Activated naive CD8-positive, alpha-beta T cell treated with anti-CD3 and anti-CD28 coated beads, Interleukin-2, amount 10 ng/mL, durations not matched to agents 7 days and 5 days (primary cell): ENCODE results near the gene MRPL2. TPM values are rescaled to one million over a fixed set of nuclear protein-coding genes. Genes with fewer than 3 reads are reported as not detected.

Experiments used
- ATAC-seq: fragments of 150-1000 bp; cut with Tn5 transposase; one replicate; pipeline ENCODE4 v1.10.0; 2021; ENCODE audit warnings: low read depth, moderate library complexity
- POLR2A ChIA-PET: fragments of 350-600 bp; sonication (Branson Sonifier 250); formaldehyde crosslinking; loops from one replicate; lab custom pipeline; 2021; ENCODE audit warnings: antibody characterized with exemption; lab: Charles Lee
- DNase-seq: peaks from one replicate; pipeline ENCODE4 v3.0.0; 2021
- H3K27ac Mint-ChIP-seq: one replicate; pipeline ENCODE4 v1.8.0; 2022; ENCODE audit warnings: mild to moderate bottlenecking, mixed read lengths
- H3K27me3 Mint-ChIP-seq: one replicate; pipeline ENCODE4 v1.8.0; 2022; ENCODE audit warnings: mild to moderate bottlenecking, moderate library complexity, mixed read lengths
- H3K36me3 Mint-ChIP-seq: one replicate; pipeline ENCODE4 v1.8.0; 2021; ENCODE audit warnings: mild to moderate bottlenecking, mixed read lengths
- H3K4me1 Mint-ChIP-seq: one replicate; pipeline ENCODE4 v1.8.0; 2021; ENCODE audit warnings: mixed read lengths
- H3K4me3 Mint-ChIP-seq: one replicate; pipeline ENCODE4 v1.8.0; 2022; ENCODE audit warnings: mild to moderate bottlenecking, moderate library complexity, mixed read lengths
- H3K9me3 Mint-ChIP-seq: one replicate; pipeline ENCODE4 v1.8.0; 2021; ENCODE audit warnings: mixed read lengths
- total RNA-seq, 2 experiments: library from RNA; stranded (reverse); gene quantifications; one replicate each; pipeline ENCODE4 v1.2.3, GENCODE V29; 2021

The MRPL2 gene
- total RNA-seq, 2 experiments from 2014 or later, result 50.1 to 65.2 TPM

DNA sequence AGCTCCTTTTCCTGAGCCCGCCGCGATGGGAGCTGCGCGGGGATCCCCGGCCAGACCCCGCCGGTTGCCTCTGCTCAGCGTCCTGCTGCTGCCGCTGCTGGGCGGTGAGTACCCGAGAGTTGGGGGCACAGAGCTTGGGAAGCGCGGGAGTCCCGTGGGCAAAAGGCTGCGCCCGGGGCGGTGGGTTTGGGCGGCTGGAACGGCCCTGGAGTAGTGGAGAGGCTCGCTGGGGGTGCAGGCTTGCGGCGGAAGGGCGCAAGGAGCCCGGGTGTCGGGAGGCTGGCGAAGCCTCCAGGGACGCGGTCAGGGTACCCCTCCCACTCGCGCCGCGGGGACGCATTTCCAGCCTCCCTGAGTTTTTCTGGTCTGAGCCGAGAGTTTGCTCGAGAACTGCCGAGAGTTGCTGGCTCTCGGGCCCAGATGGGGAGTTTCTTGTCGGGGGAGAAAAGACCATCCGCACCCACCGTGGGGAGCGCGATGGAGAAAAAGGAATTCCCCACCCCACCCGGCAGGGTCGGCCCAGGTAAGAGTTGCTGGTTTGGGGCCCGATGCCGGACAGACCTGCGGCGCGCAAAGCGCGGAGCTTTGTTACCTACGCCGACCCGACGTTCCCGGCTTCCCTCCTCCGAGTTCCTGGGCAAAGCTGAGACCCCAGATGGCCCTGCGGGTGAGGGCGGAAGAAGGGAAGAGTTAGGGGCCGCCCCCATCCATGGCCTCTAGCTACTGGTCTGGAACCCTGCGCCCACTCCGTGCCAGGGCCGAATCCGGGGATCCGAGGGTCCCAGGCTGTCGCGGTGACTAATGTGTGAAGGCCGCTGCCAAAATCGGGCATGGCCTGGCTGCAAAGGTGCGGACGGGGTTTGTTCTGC lies 17.5 kb upstream of the MRPL2 start:
- DNase-seq, result peak; percentile 48
- H3K4me3 Mint-ChIP-seq, result peak overlapping the region; percentile 35
- H3K36me3 Mint-ChIP-seq, result no peaks in the 10 kb centered on the region
- no peaks in the 10 kb centered on the region for H3K4me1 Mint-ChIP-seq
- ATAC-seq, result peak; percentile 16
- H3K27me3 Mint-ChIP-seq, result peaks cover 38% of the 10 kb centered on the region
- POLR2A ChIA-PET, result no interaction called here
- no peak overlapping the region for H3K27ac Mint-ChIP-seq
- no peaks in the 10 kb centered on the region for H3K9me3 Mint-ChIP-seq

DNA sequence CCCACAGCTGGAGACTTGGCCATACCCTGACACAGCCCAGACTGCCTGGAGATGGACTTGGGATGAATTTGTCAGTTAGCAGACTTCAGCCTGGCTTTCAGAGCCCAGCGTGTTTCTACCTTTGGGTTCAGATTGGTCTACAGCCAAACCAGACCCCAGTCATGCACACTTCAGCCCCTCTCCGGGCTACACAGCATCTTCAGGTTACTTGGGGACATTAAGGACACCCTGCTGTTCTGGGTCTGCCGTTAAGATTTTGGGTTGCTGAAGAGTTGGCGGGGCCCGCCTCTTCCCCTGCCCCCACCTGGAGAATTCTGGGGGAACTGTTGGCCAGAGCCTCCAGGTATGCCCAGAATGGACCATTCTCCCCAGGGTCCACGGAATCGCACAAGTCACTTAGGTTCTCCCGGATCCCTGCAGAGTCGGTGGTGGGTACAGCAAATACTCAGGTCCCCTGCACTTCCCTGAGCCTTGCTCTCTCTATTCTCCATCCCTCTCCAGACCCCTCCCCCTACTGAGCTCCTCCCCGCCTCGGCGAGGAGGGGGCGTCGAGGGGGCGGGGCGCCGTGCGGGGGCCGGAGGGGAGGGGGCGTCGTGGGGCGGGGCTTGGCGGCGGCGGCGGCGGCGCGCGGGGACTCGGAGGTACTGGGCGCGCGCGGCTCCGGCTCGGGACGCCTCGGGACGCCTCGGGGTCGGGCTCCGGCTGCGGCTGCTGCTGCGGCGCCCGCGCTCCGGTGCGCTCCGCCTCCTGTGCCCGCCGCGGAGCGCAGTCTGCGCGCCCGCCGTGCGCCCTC lies 16.6 kb upstream of the MRPL2 start, which contains the start of gene PTK7:
Gene PTK7 (plus strand): TSS at position 645 of the 794 bp plus-strand sequence. CDS start 175 bp downstream, outside the sequence.
- Mint-ChIP-seq H3K4me3 (peak within 1 kb of the TSS; percentile 43), H3K27ac (no peak within 1 kb of the TSS), H3K36me3 (no peaks in the 10 kb centered on the region), H3K4me1 (no peaks in the 10 kb centered on the region), H3K9me3 (no peaks in the 10 kb centered on the region), H3K27me3 (peaks cover 36% of the 10 kb centered on the region)
- ATAC-seq, result peak; percentile 48
- POLR2A ChIA-PET, result no interaction called here
- no peak for DNase-seq

DNA sequence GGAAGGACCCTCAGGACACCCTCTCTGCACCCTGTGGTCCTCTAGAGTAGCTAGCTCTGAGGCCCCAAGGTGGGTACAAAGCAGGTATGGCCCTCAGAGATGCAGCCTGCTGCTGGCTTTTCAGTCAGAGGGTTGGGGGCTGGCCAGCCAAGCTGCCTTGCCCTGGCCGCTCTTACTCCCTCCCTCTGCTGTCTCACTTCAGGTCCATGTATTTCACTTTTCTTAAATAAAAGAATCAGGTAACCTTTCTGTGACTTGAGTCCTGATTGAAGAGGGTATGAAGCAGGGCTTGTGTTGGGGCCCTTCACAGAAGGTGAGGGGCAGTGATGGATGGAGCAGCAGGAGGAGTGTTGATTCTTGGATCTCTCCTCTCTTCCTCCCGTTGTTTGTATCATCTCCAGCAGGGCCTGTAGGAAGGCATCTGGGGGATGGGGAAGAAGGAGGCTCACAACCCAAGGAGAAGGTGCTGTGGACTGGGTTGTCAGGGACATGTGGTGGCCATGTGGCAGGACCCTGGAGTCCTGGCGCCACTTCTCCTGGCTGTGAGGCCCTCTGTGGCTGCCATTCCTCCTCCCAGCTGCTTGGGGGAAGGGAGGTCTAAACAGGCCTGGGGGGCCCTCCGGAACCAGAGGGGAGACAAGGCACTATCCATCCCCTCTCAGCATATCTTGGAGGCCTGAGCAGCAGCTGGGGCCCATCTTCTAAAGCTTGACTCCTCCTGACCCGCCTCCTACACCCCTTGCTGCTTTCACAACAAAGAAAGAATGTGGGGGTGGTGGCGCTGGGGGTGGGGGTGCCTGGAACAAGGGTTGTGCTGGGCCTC lies 15.8 kb upstream of the MRPL2 start:
- no peaks in the 10 kb centered on the region for H3K9me3 Mint-ChIP-seq
- H3K27me3 Mint-ChIP-seq, result peaks cover 35% of the 10 kb centered on the region
- H3K27ac Mint-ChIP-seq, result no peak overlapping the region
- POLR2A ChIA-PET, result no interaction called here
- H3K36me3 Mint-ChIP-seq, result no peaks in the 10 kb centered on the region
- peaks cover 3% of the 10 kb centered on the region for H3K4me1 Mint-ChIP-seq
- no peak for ATAC-seq
- no peak for DNase-seq
- peak overlapping the region; percentile 43 for H3K4me3 Mint-ChIP-seq

DNA sequence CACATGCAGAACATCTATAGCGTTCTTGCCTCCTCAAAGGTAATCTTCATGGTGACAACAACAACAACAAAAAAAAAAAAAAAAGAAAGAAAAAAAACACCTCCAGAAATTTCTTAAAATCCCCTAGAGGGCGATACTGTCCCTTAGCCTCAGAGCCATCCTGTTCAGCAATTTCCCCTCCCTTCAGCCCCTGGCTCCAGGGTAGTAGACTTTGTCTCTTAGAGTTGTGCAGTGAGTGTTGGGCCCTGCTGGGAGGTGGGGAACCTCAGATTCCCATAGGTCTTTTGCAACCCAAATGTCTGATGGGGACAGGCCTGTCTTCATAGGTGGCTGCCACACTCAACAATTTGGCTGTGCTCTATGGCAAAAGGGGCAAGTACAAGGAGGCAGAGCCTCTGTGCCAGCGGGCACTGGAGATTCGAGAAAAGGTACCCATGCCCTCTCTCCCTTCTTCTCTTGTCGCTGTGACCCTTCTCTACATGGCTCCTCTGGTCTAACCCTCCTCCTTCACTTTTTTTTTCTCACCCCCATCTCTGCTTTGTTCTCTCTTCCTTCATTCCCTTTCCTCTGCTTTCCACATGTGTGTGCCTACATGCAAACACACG lies 10.9 kb upstream of the MRPL2 start:
- Mint-ChIP-seq H3K27me3 (peaks cover 2% of the 10 kb centered on the region), H3K36me3 (no peaks in the 10 kb centered on the region), H3K4me3 (no peak overlapping the region), H3K4me1 (peaks cover 4% of the 10 kb centered on the region), H3K27ac (peak overlapping the region; percentile 54), H3K9me3 (no peaks in the 10 kb centered on the region)
- ATAC-seq (peak; percentile 86), DNase-seq (no peak)
- POLR2A ChIA-PET, result no interaction called here

DNA sequence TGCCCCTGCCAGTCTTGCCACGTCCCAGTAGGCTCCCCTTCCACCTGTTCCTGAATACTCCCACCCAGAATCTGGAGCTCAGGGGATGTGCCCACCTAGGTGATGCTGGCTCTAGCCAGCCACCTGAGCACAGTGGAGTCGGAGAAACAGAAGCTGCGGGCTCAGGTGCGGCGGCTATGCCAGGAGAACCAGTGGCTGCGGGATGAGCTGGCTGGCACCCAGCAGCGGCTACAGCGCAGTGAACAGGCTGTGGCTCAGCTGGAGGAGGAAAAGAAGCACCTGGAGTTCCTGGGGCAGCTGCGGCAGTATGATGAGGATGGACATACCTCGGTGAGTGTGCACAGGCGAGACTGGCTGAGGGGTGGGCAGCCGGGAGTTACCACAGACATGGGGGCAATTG lies 3.6 kb upstream of the MRPL2 start:
- peaks cover 2% of the 10 kb centered on the region for H3K36me3 Mint-ChIP-seq
- no peak overlapping the region for H3K4me3 Mint-ChIP-seq
- POLR2A ChIA-PET, result no interaction called here
- no peaks in the 10 kb centered on the region for H3K27me3 Mint-ChIP-seq
- H3K4me1 Mint-ChIP-seq, result peaks cover 17% of the 10 kb centered on the region
- H3K9me3 Mint-ChIP-seq, result no peaks in the 10 kb centered on the region
- DNase-seq (no peak), ATAC-seq (no peak)
- H3K27ac Mint-ChIP-seq, result no peak overlapping the region

DNA sequence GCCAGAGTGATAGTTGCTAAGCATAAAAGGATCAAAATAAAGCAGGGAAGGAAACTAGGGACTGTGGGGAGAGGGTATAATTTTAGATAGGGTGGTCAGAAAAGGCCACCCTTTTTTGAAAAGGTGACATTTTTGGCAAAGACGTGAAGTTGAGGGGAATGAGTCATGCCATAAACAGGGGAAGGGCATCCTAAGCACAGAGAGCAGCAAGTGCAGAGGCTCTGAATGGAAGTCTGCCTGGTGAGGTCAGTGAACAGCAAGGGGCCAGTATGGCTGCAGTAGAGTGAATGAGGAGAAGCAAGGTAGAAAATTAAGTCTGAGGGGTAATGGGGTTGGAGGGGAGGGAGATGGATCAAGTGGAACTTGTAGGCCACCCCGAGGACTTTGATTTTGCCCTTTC lies 2.6 kb upstream of the MRPL2 start:
- POLR2A ChIA-PET, result no interaction called here
- Mint-ChIP-seq H3K36me3 (peaks cover 4% of the 10 kb centered on the region), H3K27me3 (no peaks in the 10 kb centered on the region), H3K4me3 (no peak overlapping the region), H3K4me1 (peaks cover 21% of the 10 kb centered on the region), H3K27ac (no peak overlapping the region), H3K9me3 (no peaks in the 10 kb centered on the region)
- ATAC-seq (no peak), DNase-seq (no peak)

DNA sequence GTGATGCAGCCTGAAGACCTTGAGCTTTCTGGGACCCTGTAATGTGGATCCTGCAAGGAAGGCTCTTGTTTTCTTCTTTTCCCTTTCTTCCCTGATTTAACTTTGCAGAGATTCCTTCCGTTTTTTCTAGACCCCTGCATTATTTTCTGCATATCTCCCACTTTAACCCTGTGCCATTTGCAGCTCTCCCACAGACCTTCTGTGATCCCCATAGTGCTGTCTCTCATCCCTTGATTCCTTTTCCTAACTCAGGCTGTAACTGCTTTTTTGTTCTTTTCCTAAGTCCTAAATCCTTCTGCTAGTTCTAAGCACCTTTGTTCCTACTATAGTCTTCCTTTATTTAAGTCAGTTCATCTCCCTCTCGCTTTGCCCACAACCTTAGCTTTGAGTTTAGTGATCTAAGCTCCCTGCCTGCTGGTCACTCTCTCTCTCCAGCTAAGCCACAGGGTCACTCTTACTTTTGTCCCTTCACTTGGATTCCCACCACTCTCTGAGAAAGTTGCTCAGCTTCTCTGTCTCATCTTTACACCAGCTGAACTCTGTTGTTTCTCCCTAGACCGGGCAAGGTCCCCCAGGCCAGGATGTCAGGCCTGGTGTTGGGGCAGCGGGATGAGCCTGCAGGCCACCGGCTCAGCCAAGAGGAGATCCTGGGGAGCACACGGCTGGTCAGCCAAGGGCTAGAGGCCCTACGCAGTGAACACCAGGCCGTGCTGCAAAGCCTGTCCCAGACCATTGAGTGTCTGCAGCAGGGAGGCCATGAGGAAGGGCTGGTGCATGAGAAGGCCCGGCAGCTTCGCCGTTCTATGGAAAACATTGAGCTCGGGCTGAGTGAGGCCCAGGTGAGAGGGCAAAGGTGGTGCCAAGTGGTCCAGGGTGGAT lies 1.8 kb upstream of the MRPL2 start:
- Mint-ChIP-seq H3K27ac (peak overlapping the region; percentile 96), H3K36me3 (peaks cover 4% of the 10 kb centered on the region), H3K27me3 (no peaks in the 10 kb centered on the region), H3K4me1 (peaks cover 21% of the 10 kb centered on the region), H3K9me3 (no peaks in the 10 kb centered on the region), H3K4me3 (peak overlapping the region; percentile 87)
- POLR2A ChIA-PET, result interaction anchor here (1.1 to 3.0 kb wide), 2 partner anchors 40 to 82 kb away, joined by 3 to 13 read pairs; partner anchors contain the start of genes PEX6 and RRP36
- ATAC-seq (no peak), DNase-seq (no peak)

DNA sequence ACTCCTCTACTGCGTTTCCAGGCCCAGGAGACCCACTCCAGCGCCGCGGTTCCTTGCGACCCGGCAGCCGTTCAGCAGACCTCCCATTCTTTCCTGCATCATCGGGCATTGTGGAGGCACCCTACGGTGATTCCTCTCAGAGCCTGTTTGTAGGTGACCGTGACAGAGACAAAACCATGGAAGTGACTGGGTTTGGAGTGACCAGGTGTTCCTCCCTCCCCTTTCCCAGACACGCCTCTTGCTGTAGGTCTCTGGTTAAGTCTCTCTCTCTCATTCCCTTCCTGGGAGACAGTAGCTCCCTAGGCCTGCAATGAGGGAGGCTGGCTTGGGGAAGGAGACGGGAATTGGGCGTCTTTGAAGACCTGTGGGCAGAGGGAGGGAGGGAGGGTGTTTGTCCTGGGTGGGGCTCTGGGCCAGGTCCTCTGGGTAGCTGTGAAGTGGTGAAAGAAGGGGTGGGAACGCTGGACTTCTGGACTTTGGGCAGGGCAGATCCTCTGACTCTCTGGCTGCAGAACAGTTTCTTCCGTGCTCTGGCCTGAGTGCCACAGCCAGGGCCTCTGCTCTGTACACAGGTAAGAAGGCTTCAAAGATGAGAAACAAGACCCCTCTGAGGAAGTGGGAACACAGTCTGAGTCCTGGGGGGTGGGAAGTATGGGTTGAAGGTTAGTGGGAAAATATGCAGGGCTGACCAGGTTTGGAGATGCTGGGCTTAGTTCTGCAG lies 960 bp upstream of the MRPL2 start:
- Mint-ChIP-seq H3K4me3 (peak overlapping the region; percentile 87), H3K4me1 (peaks cover 21% of the 10 kb centered on the region), H3K27me3 (no peaks in the 10 kb centered on the region), H3K36me3 (peaks cover 9% of the 10 kb centered on the region), H3K27ac (peak overlapping the region; percentile 96), H3K9me3 (no peaks in the 10 kb centered on the region)
- no peak for DNase-seq
- POLR2A ChIA-PET, result interaction anchor here (1.0 to 3.0 kb wide), 8 partner anchors 39 to 570 kb away, joined by 3 to 17 read pairs (median 4); partner anchors contain the start of genes CNPY3, KLHDC3, MEA1 and PEX6
- ATAC-seq, result no peak

DNA sequence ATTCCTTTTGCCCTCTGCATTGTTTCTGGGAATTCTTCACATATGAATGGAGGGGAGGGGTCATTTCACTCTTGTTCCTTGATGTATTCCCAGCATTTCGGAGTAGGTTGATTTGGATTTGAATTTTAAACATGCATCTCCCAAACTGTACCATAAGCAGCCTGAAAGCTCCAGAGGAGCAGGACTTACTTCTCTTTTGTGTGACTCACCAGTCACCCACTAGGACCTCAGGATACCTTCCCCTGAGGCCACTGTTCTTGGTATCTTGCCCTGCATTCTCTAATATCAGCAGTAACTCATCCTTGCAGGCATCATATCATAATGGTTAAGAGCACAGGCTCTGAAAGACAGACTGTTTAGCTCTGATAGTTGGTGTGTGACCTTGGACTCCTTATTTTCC lies 703 bp downstream of the MRPL2 start:
- DNase-seq (no peak), ATAC-seq (no peak)
- Mint-ChIP-seq H3K9me3 (no peaks in the 10 kb centered on the region), H3K27ac (peak overlapping the region; percentile 96), H3K4me1 (peaks cover 26% of the 10 kb centered on the region), H3K27me3 (no peaks in the 10 kb centered on the region), H3K36me3 (peaks cover 9% of the 10 kb centered on the region), H3K4me3 (peak overlapping the region; percentile 87)
- POLR2A ChIA-PET, result interaction anchor here (1.1 to 3.0 kb wide), 6 partner anchors 14 to 112 kb away, joined by 3 to 17 read pairs (median 10); partner anchors contain the start of genes KLHDC3, MEA1, PEX6 and PPP2R5D

DNA sequence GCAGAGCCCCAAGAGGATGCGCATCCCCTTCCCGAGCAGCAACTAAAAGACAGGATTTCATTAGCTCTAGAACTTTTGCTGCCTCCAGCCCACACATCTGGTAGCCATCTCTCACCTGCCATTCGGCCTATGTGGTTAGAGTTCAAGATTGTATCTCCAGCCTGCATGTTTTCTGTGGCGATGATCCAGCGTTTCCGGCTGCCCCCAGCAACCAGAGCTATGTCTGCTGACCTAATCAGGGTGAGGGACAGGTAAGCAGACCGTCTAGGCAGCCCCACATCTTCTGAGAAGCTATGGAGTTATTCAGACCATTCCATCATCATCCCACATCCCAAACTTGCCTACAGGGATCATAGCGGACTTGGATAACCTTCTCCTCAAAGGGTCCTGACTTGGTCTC lies 3.3 kb downstream of the MRPL2 start:
- Mint-ChIP-seq H3K27ac (peak overlapping the region; percentile 34), H3K4me3 (no peak overlapping the region), H3K36me3 (peaks cover 10% of the 10 kb centered on the region), H3K9me3 (no peaks in the 10 kb centered on the region), H3K27me3 (no peaks in the 10 kb centered on the region), H3K4me1 (peaks cover 43% of the 10 kb centered on the region)
- ATAC-seq (no peak), DNase-seq (no peak)
- POLR2A ChIA-PET, result interaction anchor here (0.5 to 3.7 kb wide), 3 partner anchors 72 to 142 kb away, joined by 3 to 29 read pairs (median 4); partner anchors contain the start of genes CNPY3 and PPP2R5D
